Stomach (tissue), 9 donors: ENCODE results near the gene RSU1. TPM values are rescaled to one million over a fixed set of nuclear protein-coding genes. Genes with fewer than 3 reads are reported as not detected.

Source experiments
- DNase-seq, 2 donors: peaks; one replicate each; pipeline versions ENCODE4 v3.0.0 to v3.0.0-alpha.2; 2013 to 2019
- H3K27ac ChIP-seq, 5 donors: fragments of 200-600 bp in 4 of 5; sonication (generic) in 4 of 5; one replicate each; pipeline ENCODE4 v1.5.1; 2013 to 2019; ENCODE audit warnings: mild to moderate bottlenecking in 1 of 5, moderate library complexity in 1 of 5
- H3K27me3 ChIP-seq, 3 donors: fragments of 200-600 bp; sonication (generic); one replicate each; pipeline ENCODE4 v1.5.1; 2017 to 2019; ENCODE audit warnings: mixed run types in 1 of 3
- H3K36me3 ChIP-seq, 4 donors: fragments of 200-600 bp; sonication (generic); 1 replicate in 3 of 4; 2 replicates in 1 of 4; pipeline ENCODE4 v1.5.1; 2016 to 2019
- H3K4me1 ChIP-seq, 4 donors: fragments of 200-600 bp; sonication (generic); one replicate each; pipeline ENCODE4 v1.5.1; 2016 to 2019
- H3K4me3 ChIP-seq, 4 donors: fragments of 200-600 bp; sonication (generic) in 3 of 4; one replicate each; pipeline ENCODE4 v1.5.1; 2016 to 2019; ENCODE audit warnings: mild to moderate bottlenecking in 1 of 4
- H3K9me3 ChIP-seq, 4 donors: fragments of 200-600 bp; sonication (generic); one replicate each; pipeline ENCODE4 v1.5.1; 2016 to 2019
- EP300 ChIP-seq: sonication (generic); formaldehyde crosslinking; IDR thresholded peaks from one replicate; pipeline ENCODE4 v1.6.1; 2017; ENCODE audit warnings: antibody characterized with exemption
- POLR2A ChIP-seq, 4 donors: fragments of 450-650 bp; IDR thresholded peaks; one replicate each; pipeline ENCODE4 v1.6.1; 2016; ENCODE audit warnings: antibody characterized with exemption in 4 of 4, control low read depth in 2 of 4, mild to moderate bottlenecking in 1 of 4, moderate library complexity in 1 of 4
- POLR2AphosphoS5 ChIP-seq, 3 donors: sonication (generic); formaldehyde crosslinking; IDR thresholded peaks; one replicate each; pipeline ENCODE4 v1.6.1; 2016; ENCODE audit warnings: antibody characterized with exemption in 3 of 3
- WGBS, 5 donors: extraction: QIAGEN DNeasy Blood & Tissue Kit in 3 of 5; methylation state at CpG; one replicate each; pipeline versions ENCODE4 v1.1.5 to v1.1.7; 2013 to 2018; 5-methylcytosine and 5-hydroxymethylcytosine counted together
- intact Hi-C: fragments of 100-400 bp; cut with DNase I; formaldehyde crosslinking; loops from one replicate; pipeline ENCODE4 v1.15.1; 2023; ENCODE audit warnings: low total_unique reads
- polyA plus RNA-seq, 3 donors: library from polyadenylated mRNA; stranded (reverse); fragments of 200-250 nt; gene quantifications; one replicate each; pipeline ENCODE4 v1.2.3, GENCODE V29; 2013
- total RNA-seq, 5 donors: library from RNA; depleted of rRNA; stranded (reverse); fragments of >200 nt; gene quantifications; one replicate each; pipeline versions ENCODE4 v1.1.0 to v1.2.3, GENCODE V29; 2014 to 2016
- TF ChIP-seq, protein P1 (sequence below), 7 experiments: fragments of 450-650 bp in 4 of 7; fragments of 200-600 bp in 3 of 7; sonication (generic) in 3 of 7; IDR thresholded peaks; one replicate each; pipeline ENCODE4 v1.5.1; 2016 to 2019; ENCODE audit warnings: antibody characterized with exemption in 7 of 7, control low read depth in 2 of 7, mild to moderate bottlenecking in 1 of 7
- donor health status: healthy with polysubstance abuse.
- donor health status: Bipolar disorder and iron deficiency.
- donor health status: healthy.

The RSU1 gene
- total and polyA plus RNA-seq, 8 donors: 8.7 to 43.8 (median 40.4) TPM

DNA sequence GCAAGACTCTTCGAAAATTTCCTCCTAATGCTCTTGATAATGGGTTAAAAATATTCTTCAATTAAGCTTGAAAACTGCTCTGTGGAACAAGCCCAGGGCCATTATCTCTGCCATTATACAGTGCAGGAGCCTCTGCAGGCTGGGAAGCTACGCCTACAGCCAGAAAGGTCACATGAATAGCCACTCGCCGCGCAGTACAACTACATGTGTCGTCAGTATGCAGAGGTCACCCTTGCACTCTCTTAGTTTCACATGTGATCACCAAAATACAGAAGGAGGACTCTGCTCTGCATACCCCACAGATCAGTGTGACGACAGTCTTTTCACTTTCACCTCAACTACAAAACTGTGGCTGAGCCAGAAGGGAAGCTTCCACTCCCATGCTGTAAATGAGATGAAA lies 153.8 kb downstream of the RSU1 start:
- H3K4me3 ChIP-seq: no peak overlapping the region
- intact Hi-C loops: no loop called here
- 93 to 99% (median 97%) methylated on average over 7 of the region's 7 CpGs for WGBS, 5 donors
- H3K4me1 ChIP-seq: no peaks in the 10 kb centered on the region
- H3K27me3 ChIP-seq: no peaks in the 10 kb centered on the region
- H3K27ac ChIP-seq: no peak overlapping the region
- H3K36me3 ChIP-seq: no peaks in the 10 kb centered on the region
- TF ChIP-seq POLR2A (IDR thresholded peaks at IDR 0.05) (no peak), POLR2AphosphoS5 (IDR thresholded peaks at IDR 0.05) (no peak), EP300 (no peak)
- TF ChIP-seq, protein P1, sequence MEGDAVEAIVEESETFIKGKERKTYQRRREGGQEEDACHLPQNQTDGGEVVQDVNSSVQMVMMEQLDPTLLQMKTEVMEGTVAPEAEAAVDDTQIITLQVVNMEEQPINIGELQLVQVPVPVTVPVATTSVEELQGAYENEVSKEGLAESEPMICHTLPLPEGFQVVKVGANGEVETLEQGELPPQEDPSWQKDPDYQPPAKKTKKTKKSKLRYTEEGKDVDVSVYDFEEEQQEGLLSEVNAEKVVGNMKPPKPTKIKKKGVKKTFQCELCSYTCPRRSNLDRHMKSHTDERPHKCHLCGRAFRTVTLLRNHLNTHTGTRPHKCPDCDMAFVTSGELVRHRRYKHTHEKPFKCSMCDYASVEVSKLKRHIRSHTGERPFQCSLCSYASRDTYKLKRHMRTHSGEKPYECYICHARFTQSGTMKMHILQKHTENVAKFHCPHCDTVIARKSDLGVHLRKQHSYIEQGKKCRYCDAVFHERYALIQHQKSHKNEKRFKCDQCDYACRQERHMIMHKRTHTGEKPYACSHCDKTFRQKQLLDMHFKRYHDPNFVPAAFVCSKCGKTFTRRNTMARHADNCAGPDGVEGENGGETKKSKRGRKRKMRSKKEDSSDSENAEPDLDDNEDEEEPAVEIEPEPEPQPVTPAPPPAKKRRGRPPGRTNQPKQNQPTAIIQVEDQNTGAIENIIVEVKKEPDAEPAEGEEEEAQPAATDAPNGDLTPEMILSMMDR (IDR thresholded peaks at IDR 0.05): no peak
- DNase-seq: no peak
- no peaks in the 10 kb centered on the region for H3K9me3 ChIP-seq

DNA sequence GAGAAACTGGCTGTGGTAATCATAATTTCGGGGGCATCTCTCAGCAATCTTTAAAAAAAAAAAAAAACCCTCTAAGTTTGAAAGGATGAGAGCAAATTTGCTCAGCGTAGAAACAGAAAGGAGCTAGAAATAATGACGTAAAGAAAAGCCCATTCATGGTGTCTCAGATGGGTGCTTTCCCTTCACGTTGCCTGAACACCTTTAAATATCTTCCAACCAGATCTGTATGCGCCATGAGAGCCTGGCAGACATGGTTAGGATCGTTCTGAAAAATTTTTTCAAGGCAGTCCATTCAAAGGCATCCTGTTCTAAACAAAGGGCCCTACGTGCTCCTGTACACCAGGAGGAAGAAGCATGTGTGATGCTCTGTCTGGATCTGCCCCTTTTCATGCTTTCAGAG lies 154.3 kb downstream of the RSU1 start:
- H3K4me1 ChIP-seq: no peaks in the 10 kb centered on the region
- no peak for DNase-seq
- intact Hi-C loops: no loop called here
- H3K36me3 ChIP-seq: no peaks in the 10 kb centered on the region
- H3K4me3 ChIP-seq: no peak overlapping the region
- TF ChIP-seq POLR2A (IDR thresholded peaks at IDR 0.05): no peak
- TF ChIP-seq, protein P1 (IDR thresholded peaks at IDR 0.05): no peak
- no peak for TF ChIP-seq POLR2AphosphoS5 (IDR thresholded peaks at IDR 0.05)
- WGBS, 5 donors: 88 to 96% (median 89%) methylated on average over 7 of the region's 7 CpGs
- H3K27me3 ChIP-seq: no peaks in the 10 kb centered on the region
- H3K9me3 ChIP-seq: no peaks in the 10 kb centered on the region
- H3K27ac ChIP-seq: no peak overlapping the region

DNA sequence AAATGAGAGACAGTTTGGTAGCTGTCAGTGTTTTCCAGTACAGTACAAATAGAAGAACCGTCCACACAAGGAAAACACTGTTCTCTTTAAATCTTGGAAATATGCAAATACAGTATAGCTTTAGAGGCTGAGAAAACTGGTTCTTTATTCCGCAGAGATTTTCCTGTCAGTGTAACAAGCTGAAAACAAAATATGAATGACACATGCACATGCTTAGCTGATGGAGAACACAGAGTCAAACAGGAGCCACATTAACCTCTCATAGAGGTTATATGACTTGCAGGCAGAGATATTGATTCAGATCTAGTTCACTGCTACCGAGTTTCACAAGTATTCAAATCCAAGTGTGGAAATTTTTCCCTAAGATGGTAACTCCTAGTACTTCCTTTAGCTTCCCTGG lies 160.3 kb downstream of the RSU1 start:
- no peaks in the 10 kb centered on the region for H3K9me3 ChIP-seq
- WGBS, 5 donors: 65 to 77% (median 73%) methylated on average over 3 of the region's 3 CpGs
- DNase-seq: no peak
- no peak overlapping the region for H3K27ac ChIP-seq
- no peak for TF ChIP-seq POLR2AphosphoS5 (IDR thresholded peaks at IDR 0.05)
- no peak for TF ChIP-seq POLR2A (IDR thresholded peaks at IDR 0.05)
- TF ChIP-seq, protein P1 (IDR thresholded peaks at IDR 0.05): no peak
- TF ChIP-seq EP300: no peak
- H3K4me1 ChIP-seq: no peaks in the 10 kb centered on the region
- no peaks in the 10 kb centered on the region for H3K36me3 ChIP-seq
- H3K27me3 ChIP-seq: no peaks in the 10 kb centered on the region
- intact Hi-C loops: no loop called here
- no peak overlapping the region for H3K4me3 ChIP-seq

DNA sequence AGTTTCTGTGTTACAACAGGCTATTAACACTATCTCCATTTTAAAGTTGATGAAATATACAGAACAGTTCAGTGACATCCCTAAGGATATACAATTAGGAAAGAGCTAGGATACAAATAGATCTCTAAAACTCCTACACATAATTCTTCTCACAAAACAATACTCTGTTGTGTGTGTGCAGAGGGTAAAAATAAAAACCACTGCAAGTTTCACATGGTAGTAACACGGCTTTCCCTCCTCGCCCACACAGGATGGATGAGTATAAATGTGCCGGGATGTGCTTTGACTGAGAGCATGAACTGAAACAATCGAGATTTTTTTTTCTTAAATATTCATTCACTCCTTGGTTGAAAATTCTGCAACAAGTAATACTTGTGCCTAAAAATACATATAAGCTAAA lies 164.0 kb downstream of the RSU1 start:
- Histone ChIP-seq H3K9me3 (no peaks in the 10 kb centered on the region), H3K27ac (no peak overlapping the region), H3K4me3 (no peak overlapping the region), H3K4me1 (peaks cover 0 to 6% (median 0%) of the 10 kb centered on the region in 4 donors), H3K36me3 (no peaks in the 10 kb centered on the region), H3K27me3 (no peaks in the 10 kb centered on the region)
- TF ChIP-seq POLR2A (IDR thresholded peaks at IDR 0.05): no peak
- TF ChIP-seq, protein P1 (IDR thresholded peaks at IDR 0.05): no peak
- no peak for TF ChIP-seq POLR2AphosphoS5 (IDR thresholded peaks at IDR 0.05)
- no peak for TF ChIP-seq EP300
- WGBS, 5 donors: 68 to 85% (median 81%) methylated on average over 4 of the region's 4 CpGs
- DNase-seq: no peak
- intact Hi-C loops: no loop called here
